SU-DHL-6 (cell line): ENCODE measurements around the gene RIMBP2.

Experiments used
- H2AFZ ChIP-seq: fragments of 200-600 bp; sonication (generic); 2 replicates; pipeline ENCODE4 v1.6.1; 2014; ENCODE audit warnings: low read depth, mild to moderate bottlenecking, moderate library complexity, mixed read lengths, antibody characterized with exemption, low read length; ENCODE audit not compliant: severe bottlenecking
- H3F3A ChIP-seq: fragments of 200-600 bp; shearing (Covaris generic); 2 replicates; pipeline ENCODE4 v1.6.0; 2016; ENCODE audit warnings: antibody characterized with exemption, mild to moderate bottlenecking; ENCODE audit not compliant: insufficient read depth
- H3K27ac ChIP-seq: fragments of 200-600 bp; sonication (generic); 2 replicates; pipeline ENCODE4 v1.5.1; 2016; ENCODE audit warnings: low read depth, mild to moderate bottlenecking, low read length, moderate library complexity, mixed read lengths
- H3K27me3 ChIP-seq: fragments of 200-600 bp; sonication (generic), shearing (Covaris generic); 2 replicates; pipeline ENCODE4 v1.6.0; 2014; ENCODE audit warnings: mild to moderate bottlenecking, low read length
- H3K36me3 ChIP-seq: fragments of 200-600 bp; sonication (generic); 2 replicates; pipeline ENCODE4 v1.6.1; 2014; ENCODE audit warnings: mild to moderate bottlenecking, low read length, mixed read lengths
- H3K4me2 ChIP-seq: fragments of 300-600, 200-600 bp; shearing (Covaris generic), sonication (generic); 2 replicates; pipeline ENCODE4 v1.6.0; 2014; ENCODE audit warnings: low read length, low read depth, mild to moderate bottlenecking; ENCODE audit not compliant: poor library complexity, severe bottlenecking
- H3K4me3 ChIP-seq: fragments of 200-600 bp; sonication (generic); 2 replicates; pipeline ENCODE4 v1.5.1; 2014; ENCODE audit warnings: antibody characterized with exemption, low read length, mild to moderate bottlenecking, mixed read lengths; ENCODE audit not compliant: insufficient read depth, poor library complexity, severe bottlenecking
- H3K79me2 ChIP-seq: fragments of 200-600 bp; sonication (generic); 2 replicates; pipeline ENCODE4 v1.6.1; 2014; ENCODE audit warnings: mild to moderate bottlenecking, low read length, moderate library complexity; ENCODE audit not compliant: insufficient read depth
- H3K9ac ChIP-seq: fragments of 200-600 bp; sonication (generic); 2 replicates; pipeline ENCODE4 v1.7.0; 2014; ENCODE audit warnings: mild to moderate bottlenecking, low read length
- H3K9me2 ChIP-seq: fragments of 200-600 bp; sonication (generic); replicated peaks from 2 replicates; pipeline ENCODE4 v1.6.1; 2014; ENCODE audit warnings: low read length; ENCODE audit not compliant: insufficient read depth
- H3K9me3 ChIP-seq: fragments of 200-600 bp; sonication (generic); 2 replicates; pipeline ENCODE4 v1.6.1; 2014; ENCODE audit warnings: low read length, mixed read lengths; ENCODE audit not compliant: insufficient read depth
- H4K20me1 ChIP-seq: fragments of 200-600 bp; sonication (generic); 2 replicates; pipeline ENCODE4 v1.6.1; 2014; ENCODE audit warnings: low read depth, mild to moderate bottlenecking, antibody characterized with exemption, low read length, moderate library complexity, mixed read lengths
- CTCF ChIP-seq: fragments of 200-600 bp; sonication (generic); IDR thresholded peaks from one replicate; pipeline ENCODE4 v1.5.1; 2017; ENCODE audit warnings: antibody characterized with exemption, mild to moderate bottlenecking, low read length, moderate library complexity; ENCODE audit not compliant: insufficient read depth, poor library complexity, severe bottlenecking
- EZH2phosphoT487 ChIP-seq: fragments of 200-600 bp; sonication (generic), shearing (Covaris generic); conservative IDR thresholded peaks from 2 replicates; pipeline ENCODE4 v1.6.1; 2018; ENCODE audit warnings: mild to moderate bottlenecking, antibody characterized with exemption, low read length, moderate library complexity, mixed read lengths

RIMBP2 gene

DNA sequence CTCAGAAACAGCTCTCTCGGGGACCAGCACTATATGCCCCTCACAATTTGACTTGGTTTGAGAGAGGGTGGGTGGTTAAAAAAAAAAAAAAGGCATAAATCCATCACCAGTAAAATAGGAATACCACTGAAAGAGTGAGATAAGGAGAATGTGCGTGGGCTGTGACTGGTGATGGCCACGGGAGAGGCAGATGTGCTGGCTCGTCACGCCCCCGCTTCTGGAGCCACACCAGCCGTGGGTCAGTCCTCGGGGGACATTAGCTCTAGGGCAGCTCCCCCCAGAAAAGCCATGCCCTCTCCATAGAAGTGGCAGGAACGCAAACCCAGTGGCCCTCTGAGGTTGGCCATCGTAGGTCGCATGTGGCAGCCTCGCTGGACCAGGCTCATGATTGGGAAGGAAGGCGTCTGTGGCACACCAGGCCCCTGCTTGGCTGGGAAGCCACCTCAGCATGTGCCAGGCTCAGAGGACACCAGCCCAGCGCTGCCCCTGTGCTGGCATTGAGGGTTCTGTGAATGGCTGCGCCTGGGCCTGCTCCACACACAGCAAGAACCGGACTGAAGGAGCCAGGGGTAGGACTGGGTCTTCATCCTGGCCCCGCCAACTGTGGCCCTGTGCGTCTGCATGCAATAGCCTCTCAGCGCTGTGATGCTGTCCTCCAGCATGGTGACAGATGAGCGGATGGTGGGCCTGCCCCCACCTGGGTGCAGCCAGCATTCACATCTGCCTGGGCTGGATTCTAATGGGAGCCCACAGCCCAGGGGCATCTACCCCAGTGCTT is 267.9 kb downstream of the RIMBP2 start:
- Histone ChIP-seq H3K9me3 (no peaks in the 10 kb centered on the region), H3K9me2 (no peaks in the 10 kb centered on the region), H3K27ac (no peak overlapping the region), H3K36me3 (no peaks in the 10 kb centered on the region), H2AFZ (no peak overlapping the region), H3F3A (no peaks in the 10 kb centered on the region), H3K4me3 (no peak overlapping the region), H3K79me2 (no peaks in the 10 kb centered on the region), H3K9ac (no peak overlapping the region), H4K20me1 (no peaks in the 10 kb centered on the region), H3K4me2 (no peak overlapping the region), H3K27me3 (no peaks in the 10 kb centered on the region)
- no peak for TF ChIP-seq CTCF
- no peak for TF ChIP-seq EZH2phosphoT487

DNA sequence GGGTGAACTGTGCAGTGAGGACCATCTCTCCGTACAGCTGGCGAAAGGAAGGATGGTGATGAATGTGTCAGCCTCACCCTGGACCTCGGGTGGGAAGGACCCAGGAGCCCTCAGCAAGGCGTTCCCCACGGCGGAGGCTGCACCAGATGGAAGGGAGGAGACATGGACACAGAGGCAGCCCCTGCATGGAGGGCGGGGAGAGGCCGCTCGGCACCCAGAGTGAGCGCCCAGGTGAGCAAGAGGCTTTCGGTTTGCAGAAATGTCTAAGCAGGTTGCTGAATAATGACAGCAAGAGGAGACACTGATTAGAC is 268.5 kb downstream of the RIMBP2 start:
- TF ChIP-seq CTCF: no peak
- TF ChIP-seq EZH2phosphoT487: no peak
- H3K9ac ChIP-seq: no peak overlapping the region
- no peak overlapping the region for H2AFZ ChIP-seq
- H3K27ac ChIP-seq: no peak overlapping the region
- H3K4me2 ChIP-seq: no peak overlapping the region
- no peaks in the 10 kb centered on the region for H3K36me3 ChIP-seq
- no peaks in the 10 kb centered on the region for H4K20me1 ChIP-seq
- H3K9me2 ChIP-seq: no peaks in the 10 kb centered on the region
- no peaks in the 10 kb centered on the region for H3K27me3 ChIP-seq
- no peaks in the 10 kb centered on the region for H3K79me2 ChIP-seq
- H3F3A ChIP-seq: no peaks in the 10 kb centered on the region
- H3K9me3 ChIP-seq: no peaks in the 10 kb centered on the region
- no peak overlapping the region for H3K4me3 ChIP-seq

DNA sequence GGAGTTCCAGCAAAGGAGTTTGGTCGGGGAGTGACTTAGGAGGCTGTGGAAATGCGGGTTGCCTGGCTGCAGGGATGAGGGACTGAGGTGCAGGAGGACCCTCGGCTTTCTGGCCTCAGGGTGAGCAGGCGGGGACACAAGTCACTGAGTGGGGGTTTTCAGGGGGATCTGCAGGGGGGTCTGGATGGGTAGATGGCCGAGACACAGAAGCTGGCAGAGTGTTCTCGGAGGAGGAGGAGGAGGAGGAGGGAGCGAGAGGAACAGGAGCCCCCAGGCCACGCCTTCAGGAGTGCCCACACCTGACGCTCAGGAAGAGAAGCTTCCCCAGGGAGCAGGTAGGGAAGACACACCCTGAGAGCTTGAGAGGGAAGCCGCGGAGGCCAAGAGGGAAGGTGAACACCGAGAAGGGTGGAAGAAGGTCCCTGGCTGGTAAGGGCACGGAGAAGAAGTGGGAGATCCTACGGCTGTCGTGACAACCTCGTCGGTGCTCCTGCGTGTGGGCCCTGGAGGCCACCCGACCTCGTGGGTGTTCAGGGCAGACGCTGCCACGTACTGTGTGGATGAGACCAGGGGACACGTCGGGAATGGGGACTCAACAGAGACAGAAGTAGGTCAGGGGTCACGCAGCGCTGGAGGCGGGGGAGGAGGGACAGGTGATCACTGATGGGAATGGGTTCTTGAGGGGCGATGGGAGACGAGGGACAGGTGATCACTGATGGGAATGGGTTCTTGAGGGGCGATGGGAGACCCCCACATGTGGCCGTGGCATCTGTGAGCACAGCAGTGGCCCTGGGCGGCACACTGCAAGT is 269.0 kb downstream of the RIMBP2 start:
- H4K20me1 ChIP-seq: no peaks in the 10 kb centered on the region
- no peaks in the 10 kb centered on the region for H3K36me3 ChIP-seq
- H3K27ac ChIP-seq: no peak overlapping the region
- H3K79me2 ChIP-seq: no peaks in the 10 kb centered on the region
- no peak overlapping the region for H3K4me3 ChIP-seq
- H3F3A ChIP-seq: no peaks in the 10 kb centered on the region
- TF ChIP-seq CTCF (no peak), EZH2phosphoT487 (no peak)
- no peaks in the 10 kb centered on the region for H3K9me2 ChIP-seq
- no peak overlapping the region for H3K9ac ChIP-seq
- H3K4me2 ChIP-seq: no peak overlapping the region
- no peak overlapping the region for H2AFZ ChIP-seq
- H3K27me3 ChIP-seq: no peaks in the 10 kb centered on the region
- H3K9me3 ChIP-seq: no peaks in the 10 kb centered on the region
